ENCODE results near the gene LOXHD1.

GRCh38 chr18:46571756-46572155, 85.3 kb downstream of the LOXHD1 start:
- TF ChIP-seq CTCF (IDR thresholded peaks at IDR 0.05) (no peak), POLR2A (IDR thresholded peaks at IDR 0.05; ENCODE audit: low read depth) (no peak)
